Esophagus (tissue), 2 donors: ENCODE data around the gene NCBP3. TPM values are rescaled to one million over a fixed set of nuclear protein-coding genes. Genes with fewer than 3 reads are reported as not detected.
A peak's percentile ranks its signal among the peaks of the same experiment; 100 is the strongest.
"Not testable (repeated sequence)": the region's sequence is repeated elsewhere in the genome, so short reads cannot be mapped to it uniquely, and the experiment has no call there.

Experiments
- H3K27ac ChIP-seq, 2 donors: one replicate each; pipeline ENCODE4 v1.5.1; 2013; ENCODE audit warnings: low read depth in 2 of 2, mild to moderate bottlenecking in 2 of 2, inconsistent platforms in 1 of 2, low read length in 1 of 2, moderate library complexity in 1 of 2
- H3K27me3 ChIP-seq, 2 donors: one replicate each; pipeline ENCODE4 v1.6.1; 2013; ENCODE audit warnings: low read length in 2 of 2, control low read depth in 1 of 2, mild to moderate bottlenecking in 1 of 2; ENCODE audit not compliant: insufficient read depth in 2 of 2, control insufficient read depth in 1 of 2
- H3K36me3 ChIP-seq, 2 donors: one replicate each; pipeline ENCODE4 v1.6.1; 2013; ENCODE audit warnings: low read length in 1 of 2; ENCODE audit not compliant: control insufficient read depth in 2 of 2, insufficient read depth in 2 of 2
- H3K4me1 ChIP-seq, 2 donors: one replicate each; pipeline ENCODE4 v1.6.1; 2013; ENCODE audit warnings: low read length in 1 of 2; ENCODE audit not compliant: control insufficient read depth in 2 of 2, insufficient read depth in 2 of 2
- H3K4me3 ChIP-seq, 2 donors: one replicate each; pipeline ENCODE4 v1.5.1; 2013; ENCODE audit warnings: low read length in 2 of 2, mild to moderate bottlenecking in 2 of 2, low read depth in 1 of 2, moderate library complexity in 1 of 2
- H3K9me3 ChIP-seq, 2 donors: one replicate each; pipeline ENCODE4 v1.6.1; 2013; ENCODE audit warnings: mild to moderate bottlenecking in 2 of 2, low read depth in 1 of 2, low read length in 1 of 2, moderate library complexity in 1 of 2; ENCODE audit not compliant: control insufficient read depth in 2 of 2, insufficient read depth in 1 of 2
- WGBS, 2 donors: extraction: QIAGEN DNeasy Blood & Tissue Kit; methylation state at CpG; one replicate each; pipeline ENCODE4 v1.1.7; 2013; 5-methylcytosine and 5-hydroxymethylcytosine counted together
- polyA plus RNA-seq, 2 donors: library from polyadenylated mRNA; stranded (reverse); fragments of 200-250 nt; gene quantifications; one replicate each; pipeline ENCODE4 v1.2.3, GENCODE V29; 2013
- donor health status: healthy with polysubstance abuse.
- donor health status: Bipolar disorder and iron deficiency.

Gene NCBP3
- polyA plus RNA-seq, 2 donors, result 17.1 to 18.9 TPM

DNA sequence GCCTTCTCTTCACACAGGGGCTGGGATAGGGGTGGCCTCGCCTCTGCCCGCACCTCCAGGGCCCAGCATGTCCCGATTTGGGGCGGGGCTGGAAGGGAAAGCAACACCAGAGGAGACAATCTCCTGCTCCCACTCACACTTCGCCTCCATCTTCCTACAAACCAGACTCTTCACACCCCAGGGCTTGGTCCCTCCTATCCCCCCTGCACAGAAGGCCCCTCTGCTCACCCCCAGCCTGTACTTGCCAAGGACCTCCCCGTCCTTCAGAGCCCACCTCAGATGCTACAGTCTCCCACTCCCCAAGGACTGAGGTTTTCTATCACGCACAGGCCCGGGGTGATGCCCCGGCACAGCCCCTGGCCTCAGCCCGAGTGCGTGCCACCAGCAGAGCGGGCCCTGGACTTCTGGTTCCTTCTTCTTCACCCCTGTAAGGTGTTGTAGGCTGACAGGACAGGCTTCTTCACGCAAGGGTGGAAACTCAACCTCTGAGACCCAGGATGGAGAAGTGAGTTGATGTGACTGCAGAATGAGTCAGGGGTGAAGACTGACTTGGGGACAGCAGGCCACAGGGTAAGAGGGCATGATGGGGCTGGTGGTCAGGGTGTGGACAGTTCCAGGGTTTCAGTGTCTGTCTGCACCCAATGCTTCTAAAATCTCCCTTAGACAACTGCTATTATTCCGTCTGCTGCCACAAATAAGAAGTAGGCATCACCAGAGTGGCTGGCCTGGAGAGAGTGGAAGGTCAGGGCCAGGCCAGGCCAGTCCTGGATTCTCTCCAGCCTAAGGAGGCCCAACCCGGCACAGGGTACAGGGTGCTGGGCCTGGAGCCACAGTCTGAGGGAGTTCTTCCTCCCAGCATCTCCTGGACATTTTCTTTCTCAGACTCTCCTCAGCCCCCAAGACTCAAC, 47.5 kb downstream of the NCBP3 start:
- Histone ChIP-seq H3K4me3 (no peak overlapping the region), H3K27me3 (no peaks in the 10 kb centered on the region), H3K36me3 (peaks cover 0 to 2% of the 10 kb centered on the region in 2 donors), H3K27ac (no peak overlapping the region), H3K9me3 (no peaks in the 10 kb centered on the region), H3K4me1 (peaks cover 0 to 7% of the 10 kb centered on the region in 2 donors)
- WGBS, 2 donors, result 78 to 84% methylated on average over 15 of the region's 15 CpGs

DNA sequence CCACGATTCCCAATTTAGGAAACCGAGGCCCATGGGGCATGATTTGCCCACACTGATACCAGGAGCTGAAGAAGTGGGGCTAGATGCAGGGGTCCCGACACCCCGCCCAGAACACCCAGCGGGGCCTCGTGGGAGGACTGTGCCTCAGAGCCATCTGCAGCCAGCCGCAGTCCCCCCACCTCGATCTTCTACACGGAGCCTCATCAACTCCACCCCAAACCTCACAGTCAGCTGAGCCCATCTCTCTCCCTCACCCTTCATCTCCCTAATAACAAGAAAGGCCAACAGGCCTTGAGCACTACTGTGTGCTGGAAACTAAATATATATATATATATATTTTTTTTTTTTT, 49.2 kb downstream of the NCBP3 start:
- H3K27me3 ChIP-seq, result no peaks in the 10 kb centered on the region

DNA sequence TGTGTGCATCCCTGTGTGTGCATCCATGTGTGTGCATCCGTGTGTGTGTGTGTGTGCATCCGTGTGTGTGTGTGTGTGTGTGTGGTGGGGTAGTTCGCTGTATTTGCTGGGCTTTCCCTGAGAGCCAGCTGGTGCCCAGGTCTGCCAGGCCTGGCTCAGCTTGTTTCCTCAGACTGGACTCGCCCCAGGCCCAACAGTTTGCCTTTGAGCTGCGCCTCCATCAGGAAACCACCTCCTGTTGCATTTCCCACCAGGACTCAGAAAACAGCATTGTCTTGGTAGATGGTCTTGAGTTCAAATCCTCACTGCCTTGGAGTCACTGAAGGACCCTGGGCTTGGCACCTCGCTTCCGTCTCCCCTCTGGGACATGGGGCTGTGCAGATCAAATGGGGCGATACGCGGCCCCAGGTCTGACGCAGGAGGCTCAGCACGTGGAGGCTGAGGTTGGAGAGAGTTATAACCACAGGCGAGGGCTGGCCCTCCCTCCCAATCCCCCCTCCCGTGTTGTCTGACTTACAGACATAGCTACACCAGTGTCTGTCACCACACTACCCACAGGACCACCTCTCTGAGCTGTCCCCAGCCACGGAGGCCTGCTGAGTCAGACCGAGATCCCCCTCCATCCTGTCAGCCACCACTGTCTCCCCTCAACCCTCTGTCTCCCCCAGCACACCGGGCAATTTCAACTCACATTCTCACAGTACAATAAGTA, 49.8 kb downstream of the NCBP3 start:
- H3K36me3 ChIP-seq, result peaks cover 0 to 2% of the 10 kb centered on the region in 2 donors
- H3K27ac ChIP-seq, result peak overlapping the region in 1 of 2 donors; percentile 17
- H3K9me3 ChIP-seq, result no peaks in the 10 kb centered on the region
- 77% methylated on average over 16 to 17 of the region's 17 CpGs for WGBS, 2 donors
- H3K4me3 ChIP-seq, result no peak overlapping the region
- H3K4me1 ChIP-seq, result peaks cover 0 to 7% of the 10 kb centered on the region in 2 donors
- H3K27me3 ChIP-seq, result no peaks in the 10 kb centered on the region

More for the DNA sequence above, 49.2 kb downstream of the NCBP3 start:
- WGBS, 2 donors, result 84 to 87% methylated on average over 9 of the region's 9 CpGs
- H3K4me1 ChIP-seq, result peaks cover 0 to 7% of the 10 kb centered on the region in 2 donors
- H3K9me3 ChIP-seq, result no peaks in the 10 kb centered on the region
- H3K27ac ChIP-seq, result peak overlapping the region in 1 of 2 donors; percentile 17
- peaks cover 0 to 2% of the 10 kb centered on the region in 2 donors for H3K36me3 ChIP-seq
- no peak overlapping the region for H3K4me3 ChIP-seq

DNA sequence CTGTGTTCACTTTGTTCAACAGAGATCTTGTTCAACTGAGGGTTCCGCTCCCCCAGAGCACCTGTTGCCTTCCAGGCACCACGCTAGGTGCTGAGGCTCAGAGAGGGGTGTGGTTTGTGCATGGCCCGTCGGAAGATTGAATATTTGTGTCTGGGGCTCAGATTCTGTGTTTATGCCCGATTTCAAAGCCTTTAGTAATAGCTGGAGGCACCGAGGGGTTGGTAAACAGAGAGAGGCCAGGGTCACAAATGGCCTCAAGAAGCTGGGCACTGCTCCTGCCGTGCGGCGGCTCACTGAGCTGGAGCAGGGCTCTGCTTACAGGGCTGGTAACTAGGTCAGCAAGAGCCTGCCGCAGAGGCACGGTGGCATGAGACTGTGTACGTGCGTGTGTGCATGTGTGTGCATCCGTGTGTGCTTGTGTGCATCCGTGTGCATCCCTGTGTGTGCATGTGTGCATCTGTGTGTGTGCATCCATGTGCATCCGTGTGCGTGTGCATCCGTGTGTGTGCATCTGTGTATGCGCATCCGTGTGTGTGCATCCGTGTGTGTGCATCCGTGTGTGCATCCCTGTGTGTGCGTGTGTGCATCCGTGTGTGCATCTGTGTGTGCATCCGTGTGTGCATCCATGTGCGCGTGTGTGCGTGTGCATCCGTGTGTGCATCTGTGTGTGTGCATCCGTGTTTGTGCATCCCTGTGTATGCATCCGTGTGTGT, 50.5 kb downstream of the NCBP3 start:
- Histone ChIP-seq H3K36me3 (no peaks in the 10 kb centered on the region), H3K9me3 (no peaks in the 10 kb centered on the region), H3K4me3 (no peak overlapping the region), H3K27me3 (no peaks in the 10 kb centered on the region), H3K4me1 (peaks cover 0 to 7% of the 10 kb centered on the region in 2 donors), H3K27ac (no peak overlapping the region)
- 70 to 75% methylated on average over 31 of the region's 31 CpGs for WGBS, 2 donors

DNA sequence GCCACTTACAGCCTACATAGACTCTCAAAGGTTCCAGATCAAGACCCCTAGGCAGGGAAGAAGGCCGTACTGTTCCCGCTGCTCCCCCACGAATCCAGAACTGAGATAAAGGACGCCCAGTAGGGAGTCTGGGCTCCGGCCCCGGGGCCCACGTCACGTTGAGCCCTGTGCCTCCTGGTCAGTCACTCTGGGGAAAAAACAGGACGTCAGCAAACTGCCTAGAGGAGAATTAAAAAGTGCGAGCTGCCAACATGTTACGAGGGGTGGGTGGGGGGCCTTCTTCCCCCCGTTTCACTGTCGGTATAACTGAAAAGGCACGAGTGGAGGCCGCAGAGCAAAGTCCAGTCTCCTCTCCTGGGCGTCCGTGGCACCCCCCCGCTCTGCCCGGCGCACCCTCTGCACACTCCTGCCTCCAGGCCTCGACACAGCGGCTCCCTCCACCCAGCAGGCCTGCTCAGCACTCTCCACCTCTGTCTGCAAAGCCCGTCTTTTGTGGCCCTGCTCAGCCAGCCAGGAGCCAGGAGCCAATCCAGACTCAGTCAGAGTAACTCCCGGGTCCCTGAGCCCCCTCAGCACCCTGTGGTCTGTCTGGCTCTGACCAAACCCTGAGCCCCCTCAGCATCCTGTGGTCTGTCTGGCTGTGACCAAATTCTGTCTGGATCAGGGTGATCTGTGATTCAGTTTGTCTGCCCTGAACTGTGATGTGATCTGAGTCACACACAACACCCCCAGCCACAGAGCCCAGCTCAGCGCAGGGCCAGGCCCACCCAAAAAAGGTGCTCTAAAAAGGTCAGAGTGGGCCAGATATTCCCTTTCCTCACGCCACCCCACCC, 51.3 kb downstream of the NCBP3 start:
- H3K27ac ChIP-seq, result no peak overlapping the region
- H3K4me3 ChIP-seq, result no peak overlapping the region
- WGBS, 2 donors, result 69 to 71% methylated on average over 22 to 26 of the region's 26 CpGs
- H3K36me3 ChIP-seq, result no peaks in the 10 kb centered on the region
- H3K9me3 ChIP-seq, result no peaks in the 10 kb centered on the region
- no peaks in the 10 kb centered on the region for H3K27me3 ChIP-seq
- peaks cover 0 to 7% of the 10 kb centered on the region in 2 donors for H3K4me1 ChIP-seq

DNA sequence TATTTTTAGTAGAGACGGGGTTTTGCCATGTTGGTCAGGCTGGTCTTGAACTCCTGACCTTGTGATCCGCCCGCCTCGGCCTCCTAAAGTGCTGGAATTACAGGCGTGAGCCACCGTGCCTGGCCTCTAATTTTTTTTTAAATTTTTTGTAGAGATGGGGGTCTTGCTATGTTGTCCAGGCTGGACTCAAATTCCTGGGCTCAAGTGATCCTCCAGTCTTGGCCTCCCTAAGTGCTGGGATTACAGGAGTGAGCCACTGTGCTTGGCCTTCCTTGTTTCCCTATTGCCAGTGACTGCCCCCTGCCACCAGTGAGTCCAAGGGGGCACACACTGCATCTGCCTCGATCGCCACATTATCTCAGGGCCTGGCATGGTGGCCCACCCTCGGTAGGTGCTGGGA, 51.9 kb downstream of the NCBP3 start:
- H3K27ac ChIP-seq, H3K4me1 ChIP-seq, H3K36me3 ChIP-seq, H3K27me3 ChIP-seq, H3K4me3 ChIP-seq, H3K9me3 ChIP-seq: not testable (repeated sequence)
- 94 to 95% methylated on average over 9 of the region's 9 CpGs for WGBS, 2 donors

DNA sequence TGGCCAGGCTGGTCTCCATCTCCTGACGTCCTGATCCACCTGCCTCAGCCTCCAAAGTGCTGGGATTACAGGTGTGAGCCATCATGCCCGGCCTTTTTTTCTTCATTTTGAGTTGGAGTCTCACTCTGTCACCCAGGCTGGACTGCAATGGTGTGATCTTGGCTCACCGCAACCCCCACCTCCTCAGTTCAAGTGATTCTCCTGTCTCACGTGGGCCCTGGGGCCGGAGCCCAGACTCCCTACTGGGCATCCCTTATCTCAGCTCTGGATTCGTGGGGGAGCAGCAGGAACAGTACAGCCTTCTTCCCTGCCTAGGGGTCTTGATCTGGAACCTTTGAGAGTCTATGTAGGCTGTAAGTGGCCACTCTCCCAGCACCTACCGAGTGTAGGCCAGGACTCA, 52.8 kb downstream of the NCBP3 start:
- not testable (repeated sequence) for H3K9me3 ChIP-seq, H3K4me1 ChIP-seq, H3K27ac ChIP-seq, H3K27me3 ChIP-seq, H3K4me3 ChIP-seq, H3K36me3 ChIP-seq
- WGBS, 2 donors, result 81 to 85% methylated on average over 7 of the region's 7 CpGs

DNA sequence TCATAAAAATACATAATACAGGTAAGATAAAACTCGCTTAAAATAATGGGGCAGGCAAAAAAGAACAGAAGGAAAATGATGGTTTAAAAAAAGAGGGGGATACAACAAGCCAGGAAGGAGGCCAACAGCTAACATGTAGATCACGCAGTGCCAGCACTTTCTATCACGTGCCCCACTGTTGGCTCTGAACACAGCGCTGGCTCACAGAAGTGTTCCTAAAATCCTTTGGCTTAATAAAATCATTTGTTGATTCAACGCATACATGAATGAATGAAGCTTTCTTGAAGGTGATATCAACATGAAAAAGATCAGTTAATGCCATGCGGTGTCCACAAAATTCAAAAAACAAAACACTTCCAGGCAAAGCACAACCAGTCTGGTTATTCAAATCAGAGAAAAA, 53.6 kb downstream of the NCBP3 start:
- Histone ChIP-seq H3K4me1 (peaks cover 0 to 7% of the 10 kb centered on the region in 2 donors), H3K27me3 (no peaks in the 10 kb centered on the region), H3K27ac (no peak overlapping the region), H3K36me3 (no peaks in the 10 kb centered on the region), H3K4me3 (no peak overlapping the region), H3K9me3 (no peaks in the 10 kb centered on the region)
- 40 to 50% methylated on average over 6 of the region's 6 CpGs for WGBS, 2 donors

DNA sequence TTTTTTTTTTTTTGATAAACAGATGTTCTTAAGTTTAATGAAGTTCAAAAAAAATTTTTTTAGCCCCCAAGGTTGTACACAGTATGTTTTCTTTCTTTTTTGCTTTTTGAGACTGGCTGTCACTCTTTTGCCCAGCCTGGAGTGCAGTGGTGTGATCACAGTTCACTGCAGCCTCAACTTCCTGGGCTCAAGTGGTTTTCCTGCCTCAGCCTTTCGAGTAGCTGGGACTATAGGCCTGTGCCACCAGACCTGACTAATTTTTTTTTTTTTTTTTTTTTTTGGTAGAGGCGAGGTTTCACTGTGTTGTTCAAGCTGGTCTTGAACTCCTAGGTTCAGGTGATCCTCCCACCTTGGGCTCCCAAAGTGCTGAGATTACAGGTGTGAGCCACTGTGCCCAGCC, 57.8 kb downstream of the NCBP3 start:
- WGBS, 2 donors, result 64 to 73% methylated on average over 2 of the region's 2 CpGs
- H3K27me3 ChIP-seq, result no peaks in the 10 kb centered on the region

More for the DNA sequence above, 57.8 kb downstream of the NCBP3 start:
- Histone ChIP-seq H3K9me3 (no peaks in the 10 kb centered on the region), H3K36me3 (no peaks in the 10 kb centered on the region), H3K27ac (no peak overlapping the region), H3K4me1 (no peaks in the 10 kb centered on the region), H3K4me3 (no peak overlapping the region)
